ENCODE measurements around the gene CTNND1.

GRCh38 chr11:57781529-57781943 is 19.9 kb downstream of the CTNND1 start:
- TF ChIP-seq CTCF (IDR thresholded peaks at IDR 0.05) (no peak), POLR2A (IDR thresholded peaks at IDR 0.05) (no peak), EP300 (IDR thresholded peaks at IDR 0.05) (no peak)

Measured in ovary (tissue), 3 donors.